Vagina (tissue), 2 donors: ENCODE results near the gene CFAP73.

Source experiments
- POLR2A ChIP-seq, 2 donors: fragments of 450-650 bp; IDR thresholded peaks; one replicate each; pipeline ENCODE4 v1.6.1; 2017; ENCODE audit warnings: antibody characterized with exemption in 2 of 2, mild to moderate bottlenecking in 2 of 2, moderate library complexity in 2 of 2
- TF ChIP-seq, protein P1 (sequence below), 3 experiments: fragments of 450-650 bp in 2 of 3; fragments of 200-600 bp in 1 of 3; sonication (generic) in 1 of 3; IDR thresholded peaks; one replicate each; pipeline ENCODE4 v1.5.1; 2017 to 2019; ENCODE audit warnings: antibody characterized with exemption in 3 of 3, mild to moderate bottlenecking in 2 of 3, moderate library complexity in 2 of 3

DNA sequence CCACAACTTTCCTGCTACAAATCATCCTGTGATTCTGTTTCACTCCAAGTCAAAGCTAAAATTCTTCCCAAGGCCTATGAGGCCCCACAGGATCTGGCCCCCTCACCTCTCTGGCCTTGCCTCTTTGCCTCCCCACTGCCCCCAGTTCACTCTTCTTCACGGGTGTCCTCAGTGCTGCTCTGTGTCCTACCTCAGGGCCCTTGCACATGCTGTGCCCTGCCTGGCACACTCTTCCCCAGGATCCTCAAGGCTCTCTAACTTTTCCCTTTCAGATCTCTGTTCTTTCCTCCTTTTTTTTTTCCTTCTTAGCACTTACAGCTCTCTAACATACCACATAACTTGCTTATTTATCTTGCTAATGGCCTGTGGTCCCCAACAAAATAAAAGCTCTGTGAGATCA is 43.2 kb upstream of the CFAP73 start:
- TF ChIP-seq, protein P1, sequence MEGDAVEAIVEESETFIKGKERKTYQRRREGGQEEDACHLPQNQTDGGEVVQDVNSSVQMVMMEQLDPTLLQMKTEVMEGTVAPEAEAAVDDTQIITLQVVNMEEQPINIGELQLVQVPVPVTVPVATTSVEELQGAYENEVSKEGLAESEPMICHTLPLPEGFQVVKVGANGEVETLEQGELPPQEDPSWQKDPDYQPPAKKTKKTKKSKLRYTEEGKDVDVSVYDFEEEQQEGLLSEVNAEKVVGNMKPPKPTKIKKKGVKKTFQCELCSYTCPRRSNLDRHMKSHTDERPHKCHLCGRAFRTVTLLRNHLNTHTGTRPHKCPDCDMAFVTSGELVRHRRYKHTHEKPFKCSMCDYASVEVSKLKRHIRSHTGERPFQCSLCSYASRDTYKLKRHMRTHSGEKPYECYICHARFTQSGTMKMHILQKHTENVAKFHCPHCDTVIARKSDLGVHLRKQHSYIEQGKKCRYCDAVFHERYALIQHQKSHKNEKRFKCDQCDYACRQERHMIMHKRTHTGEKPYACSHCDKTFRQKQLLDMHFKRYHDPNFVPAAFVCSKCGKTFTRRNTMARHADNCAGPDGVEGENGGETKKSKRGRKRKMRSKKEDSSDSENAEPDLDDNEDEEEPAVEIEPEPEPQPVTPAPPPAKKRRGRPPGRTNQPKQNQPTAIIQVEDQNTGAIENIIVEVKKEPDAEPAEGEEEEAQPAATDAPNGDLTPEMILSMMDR (IDR thresholded peaks at IDR 0.05) = no peak
- no peak for TF ChIP-seq POLR2A (IDR thresholded peaks at IDR 0.05)
